GM21619 (cell line): ENCODE data around the gene TENT4A.
"Not testable (repeated sequence)": the region's sequence is repeated elsewhere in the genome, so short reads cannot be mapped to it uniquely, and the experiment has no call there.

Experiments used
- ATAC-seq: cut with Tn5 transposase; IDR thresholded peaks from one replicate; pipeline ENCODE4 v1.9.1; 2021; ENCODE audit not compliant: unreplicated experiment

Gene TENT4A

GRCh38 chr5:6768590-6769230, 55.5 kb downstream of the TENT4A start:
- ATAC-seq = no peak

GRCh38 chr5:6770826-6771607, 57.8 kb downstream of the TENT4A start:
- no peak for ATAC-seq

DNA sequence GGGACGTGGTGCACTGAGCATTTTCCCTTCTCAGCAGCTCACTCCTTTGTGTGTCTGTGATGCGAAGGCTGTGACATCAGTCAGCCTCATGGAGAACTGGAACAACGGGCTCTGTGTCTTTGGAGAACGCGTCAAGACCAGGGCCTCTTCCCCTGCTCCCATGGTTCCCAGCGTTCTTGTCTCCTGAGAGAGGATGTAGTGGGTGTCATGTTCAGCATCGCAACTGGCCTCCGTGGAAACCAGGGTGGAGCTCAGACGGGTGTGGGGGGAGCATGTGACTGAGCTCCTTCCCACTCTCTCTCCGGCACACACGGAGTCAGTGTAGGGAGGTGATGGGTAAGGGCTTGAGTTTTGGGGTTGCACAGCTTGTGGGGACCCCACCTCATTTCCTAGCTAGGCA, 59.7 kb downstream of the TENT4A start:
- no peak for ATAC-seq

- no peak for ATAC-seq
These were observed 60.3 kb downstream of the TENT4A start for GRCh38 chr5:6773342-6774035.

DNA sequence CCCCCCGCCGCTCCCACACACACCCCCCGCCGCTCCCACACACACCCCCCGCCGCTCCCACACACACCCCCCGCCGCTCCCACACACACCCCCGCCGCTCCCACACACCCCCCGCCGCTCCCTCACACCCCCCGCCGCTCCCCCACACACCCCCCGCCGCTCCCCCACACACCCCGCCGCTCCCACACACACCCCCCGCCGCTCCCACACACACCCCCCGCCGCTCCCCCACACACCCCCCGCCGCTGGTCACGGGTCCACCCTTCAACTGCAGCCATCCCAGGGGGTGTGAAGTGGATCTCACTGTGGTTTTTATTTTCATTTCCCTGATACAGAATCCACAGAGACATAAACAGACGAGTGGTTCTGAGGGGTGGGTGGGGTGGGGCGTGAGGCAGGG, 61.0 kb downstream of the TENT4A start:
- not testable (repeated sequence) for ATAC-seq

- no peak for ATAC-seq
These were observed 61.5 kb downstream of the TENT4A start for GRCh38 chr5:6774721-6775204.

DNA sequence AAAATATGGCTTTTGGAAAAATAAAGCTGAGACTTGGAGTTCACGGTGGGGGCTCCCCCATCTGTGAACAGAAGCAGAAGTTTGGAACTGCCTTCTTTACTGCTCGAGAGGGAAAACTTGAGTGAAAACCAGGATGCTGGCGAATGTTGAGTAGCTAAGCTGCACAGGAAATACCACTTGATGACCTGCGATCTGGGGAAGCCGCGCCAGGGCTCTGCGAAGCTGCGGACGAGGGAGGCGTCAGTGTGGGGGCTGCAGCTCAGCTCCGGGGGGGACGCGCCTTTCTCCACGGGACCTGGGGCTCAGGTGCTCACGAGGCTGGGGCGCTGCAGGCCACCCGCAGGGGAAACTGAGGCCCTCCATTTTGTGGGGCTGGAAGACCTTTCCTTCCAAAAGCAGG, 62.3 kb downstream of the TENT4A start:
- ATAC-seq = no peak

DNA sequence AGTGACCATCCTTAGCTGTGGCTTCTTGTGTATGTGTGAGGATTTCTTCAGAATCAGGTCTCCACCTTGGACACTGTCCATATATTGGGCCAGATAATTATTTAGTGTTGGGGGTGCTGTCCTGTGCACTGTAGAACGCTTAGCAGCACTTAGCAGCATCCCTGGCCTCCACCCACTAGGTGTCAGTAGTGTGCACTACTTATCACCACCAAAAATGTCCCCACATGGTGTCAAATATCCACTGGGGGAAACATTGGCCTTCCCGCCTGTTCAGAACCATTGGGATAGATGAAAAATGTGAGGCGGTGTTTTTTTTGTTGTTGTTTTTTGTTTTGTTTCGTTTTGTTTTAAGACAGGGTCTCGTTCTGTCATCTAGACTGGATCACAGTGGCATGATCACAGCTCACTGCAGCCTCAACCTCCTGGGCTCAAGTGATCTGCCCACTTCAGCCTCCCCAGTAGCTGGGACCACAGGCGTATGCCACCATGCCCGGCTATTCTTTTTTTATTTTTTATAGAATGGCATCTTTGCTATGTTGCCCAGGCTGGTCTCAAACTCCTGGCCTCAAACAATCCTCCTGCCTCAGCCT, 67.7 kb downstream of the TENT4A start:
- ATAC-seq = peak; percentile 91

DNA sequence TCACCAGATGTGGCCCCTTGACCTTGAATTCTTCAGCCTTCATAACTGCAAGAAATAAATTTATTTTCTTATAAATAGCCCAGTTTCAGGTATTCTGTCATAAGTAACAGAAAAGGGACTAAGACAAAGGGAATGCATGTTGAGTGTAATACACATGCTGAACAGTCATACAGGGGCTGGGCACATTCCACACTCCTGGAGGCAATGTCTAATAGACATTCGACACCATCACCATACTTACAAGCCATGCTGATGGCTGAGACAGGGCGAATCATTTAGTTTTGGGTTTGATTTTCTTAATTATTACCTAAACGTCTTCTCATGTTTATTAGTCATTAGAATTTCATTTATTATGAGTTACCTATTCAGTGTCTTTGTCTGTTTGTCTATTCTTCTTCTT, 68.5 kb downstream of the TENT4A start:
- ATAC-seq = no peak

GRCh38 chr5:6783787-6784186, 70.6 kb downstream of the TENT4A start:
- ATAC-seq = no peak

- ATAC-seq = no peak
These were observed 71.2 kb downstream of the TENT4A start for GRCh38 chr5:6784481-6784880.

DNA sequence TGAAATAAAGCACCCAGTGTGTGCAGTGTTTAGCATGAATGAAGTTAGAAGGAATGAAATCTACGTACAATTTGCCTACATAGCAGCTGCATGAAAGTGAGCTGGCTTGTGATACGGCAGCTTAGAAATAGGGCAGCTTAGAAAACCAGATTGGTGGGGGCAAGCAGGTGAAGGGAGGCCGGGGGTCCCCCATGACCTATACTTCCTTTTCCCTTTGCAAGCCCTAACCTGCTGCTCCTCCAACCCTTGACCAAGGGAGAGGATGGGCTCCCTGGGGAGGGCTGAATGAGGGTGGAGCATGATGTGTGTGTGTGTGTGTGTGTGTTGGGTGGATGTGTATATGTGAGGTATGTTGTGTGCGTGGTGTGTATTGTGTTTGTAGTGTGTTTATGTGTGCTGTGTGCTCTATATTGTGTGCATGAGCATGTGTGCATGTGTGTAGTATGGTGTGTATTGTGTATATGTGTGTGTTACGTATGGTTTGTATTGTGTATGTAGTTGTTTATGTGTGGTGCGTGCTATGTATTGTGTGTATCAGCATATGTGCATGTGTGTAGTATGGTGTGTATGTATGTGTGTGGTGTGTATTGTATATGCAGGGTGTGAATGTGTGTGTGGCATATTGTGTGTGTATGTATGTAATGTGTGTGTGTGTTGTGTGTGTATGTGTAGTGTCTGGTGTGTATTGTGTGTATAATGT, 72.1 kb downstream of the TENT4A start:
- no peak for ATAC-seq

- ATAC-seq = no peak
These were observed 72.6 kb downstream of the TENT4A start for GRCh38 chr5:6785861-6786180.

- no peak for ATAC-seq
These were observed 73.7 kb downstream of the TENT4A start for GRCh38 chr5:6786786-6787495.

GRCh38 chr5:6787941-6788340, 74.7 kb downstream of the TENT4A start:
- ATAC-seq = no peak

DNA sequence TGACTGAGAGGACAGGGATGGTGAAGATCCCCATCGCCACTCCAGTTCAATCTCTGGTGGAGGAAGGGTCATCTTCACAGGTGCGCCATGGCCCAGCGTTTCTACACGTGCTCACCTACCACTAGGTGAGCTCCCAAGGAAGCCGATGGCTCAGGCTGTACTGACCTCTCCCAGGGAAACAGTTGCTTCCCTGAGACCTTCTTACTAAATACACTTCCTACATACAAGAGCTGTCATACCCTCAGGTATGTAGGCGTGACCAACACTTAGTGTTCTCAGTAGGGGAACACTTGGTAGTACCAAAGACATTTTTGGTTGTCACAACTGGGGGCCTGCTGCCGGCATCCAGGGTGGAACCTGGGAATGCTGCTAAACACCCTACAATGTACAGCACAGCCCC, 75.2 kb downstream of the TENT4A start:
- ATAC-seq = no peak

- no peak for ATAC-seq
These were observed 75.9 kb downstream of the TENT4A start for GRCh38 chr5:6788956-6789649.

- no peak for ATAC-seq
These were observed 77.2 kb downstream of the TENT4A start for GRCh38 chr5:6790346-6790865.

DNA sequence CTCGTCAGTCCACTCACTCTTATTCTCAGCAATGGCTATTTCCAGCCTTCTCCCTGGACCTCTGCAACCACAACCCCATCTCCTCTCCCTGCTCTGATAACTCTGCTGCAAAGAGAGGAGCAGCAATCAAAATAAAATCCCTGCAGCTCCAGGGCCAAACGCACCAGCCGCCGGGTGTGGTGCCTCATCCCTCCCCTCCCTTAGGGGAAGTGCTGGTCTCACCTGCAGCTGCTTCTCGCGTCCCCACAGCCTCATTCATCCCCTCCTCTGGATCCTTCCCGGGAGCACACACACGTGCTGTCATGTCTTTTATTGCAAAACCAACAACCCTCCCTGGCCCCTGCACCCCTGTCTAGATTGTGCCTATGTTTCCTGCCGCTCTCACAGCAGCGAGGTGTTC, 77.8 kb downstream of the TENT4A start:
- ATAC-seq = no peak

- no peak for ATAC-seq
These were observed 79.1 kb downstream of the TENT4A start for GRCh38 chr5:6792376-6792775.
